Erythroblast (primary cell): Measurements from ENCODE around the gene UQCRQ.

Experiments used
- GATA1 ChIP-seq: IDR thresholded peaks from 2 replicates; pipeline ENCODE4 v1.6.1; 2011; ENCODE audit warnings: low read depth, mild to moderate bottlenecking, control low read depth, low read length, moderate library complexity
- POLR2A ChIP-seq: IDR thresholded peaks from 2 replicates; pipeline ENCODE4 v1.6.1; 2011; ENCODE audit warnings: mild to moderate bottlenecking, low read length

- TF ChIP-seq POLR2A (no peak), GATA1 (no peak)
Measured at GRCh38 chr5:132884548-132884947, 18.1 kb downstream of the UQCRQ start.
